Measurements from ENCODE around the gene WNT3A. TPM values are rescaled to one million over a fixed set of nuclear protein-coding genes. Genes with fewer than 3 reads are reported as not detected.

The WNT3A gene
- total and polyA plus RNA-seq, 9 of the 15 experiments (the other 6 are each of a cell fraction or from before 2014, with no cell fraction given), result not detected

DNA sequence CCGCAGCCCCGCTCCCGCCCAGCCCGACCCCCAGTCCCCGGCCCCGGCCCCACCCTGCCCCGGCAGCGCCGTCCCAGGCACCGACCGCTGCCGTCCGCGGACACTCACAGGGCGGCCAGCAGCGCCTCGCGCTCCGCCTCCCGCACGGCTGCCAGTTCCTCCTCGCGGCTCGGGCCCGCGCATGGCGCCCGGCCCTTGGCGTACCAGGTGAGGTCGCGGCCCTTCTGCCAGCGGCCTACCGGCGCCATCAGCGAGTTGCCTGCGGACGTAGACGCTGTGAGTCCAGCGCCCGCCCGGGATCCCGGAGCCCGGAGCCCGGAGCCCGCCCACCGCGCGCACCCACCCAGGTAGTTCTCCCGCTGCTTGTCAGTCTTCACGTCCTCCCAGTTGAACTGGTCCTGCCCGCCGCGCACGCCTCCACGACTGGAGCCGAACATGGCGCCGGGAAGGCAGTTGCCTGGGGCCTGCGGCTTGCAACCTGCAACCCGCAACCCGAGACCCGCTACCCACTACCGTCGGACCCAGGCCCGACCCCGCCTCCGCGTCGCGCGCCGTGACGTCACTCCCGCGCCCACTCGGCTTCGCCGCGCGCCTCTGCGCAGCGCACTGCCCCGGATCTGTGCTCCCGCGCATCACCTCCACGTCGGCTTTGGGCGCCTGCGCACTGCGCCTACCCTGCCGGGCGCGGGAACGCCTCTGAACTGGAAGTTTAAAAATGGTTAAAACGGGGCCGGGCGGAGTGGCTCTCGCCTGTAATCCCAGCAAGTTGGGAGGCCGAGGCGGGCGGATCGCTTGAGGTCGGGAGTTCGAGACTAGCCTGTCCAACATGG lies 96.2 kb downstream of the WNT3A start, which contains the start of gene C1orf35 (continued):
- TF ChIP-seq, protein P1, sequence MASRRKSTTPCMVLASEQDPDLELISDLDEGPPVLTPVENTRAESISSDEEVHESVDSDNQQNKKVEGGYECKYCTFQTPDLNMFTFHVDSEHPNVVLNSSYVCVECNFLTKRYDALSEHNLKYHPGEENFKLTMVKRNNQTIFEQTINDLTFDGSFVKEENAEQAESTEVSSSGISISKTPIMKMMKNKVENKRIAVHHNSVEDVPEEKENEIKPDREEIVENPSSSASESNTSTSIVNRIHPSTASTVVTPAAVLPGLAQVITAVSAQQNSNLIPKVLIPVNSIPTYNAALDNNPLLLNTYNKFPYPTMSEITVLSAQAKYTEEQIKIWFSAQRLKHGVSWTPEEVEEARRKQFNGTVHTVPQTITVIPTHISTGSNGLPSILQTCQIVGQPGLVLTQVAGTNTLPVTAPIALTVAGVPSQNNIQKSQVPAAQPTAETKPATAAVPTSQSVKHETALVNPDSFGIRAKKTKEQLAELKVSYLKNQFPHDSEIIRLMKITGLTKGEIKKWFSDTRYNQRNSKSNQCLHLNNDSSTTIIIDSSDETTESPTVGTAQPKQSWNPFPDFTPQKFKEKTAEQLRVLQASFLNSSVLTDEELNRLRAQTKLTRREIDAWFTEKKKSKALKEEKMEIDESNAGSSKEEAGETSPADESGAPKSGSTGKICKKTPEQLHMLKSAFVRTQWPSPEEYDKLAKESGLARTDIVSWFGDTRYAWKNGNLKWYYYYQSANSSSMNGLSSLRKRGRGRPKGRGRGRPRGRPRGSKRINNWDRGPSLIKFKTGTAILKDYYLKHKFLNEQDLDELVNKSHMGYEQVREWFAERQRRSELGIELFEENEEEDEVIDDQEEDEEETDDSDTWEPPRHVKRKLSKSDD (conservative IDR thresholded peaks at IDR 0.05; ENCODE audit: low read length), result peak; percentile 23; the same call in 1 of the 2 replicates
- TF ChIP-seq ELF1 (tag; IDR thresholded peaks at IDR 0.05) (no peak), RB1 (IDR thresholded peaks at IDR 0.05; ENCODE audit: low read depth) (peak; percentile 93), SRSF3 (IDR thresholded peaks at IDR 0.05; ENCODE audit: insufficient read depth, low read length) (no peak), MCM5 (IDR thresholded peaks at IDR 0.05; ENCODE audit: low read depth) (no peak), YY1 (IDR thresholded peaks at IDR 0.05; ENCODE audit: borderline replicate concordance in 1 of 3, control insufficient read depth in 1 of 3, extremely low read depth in 1 of 3, insufficient read depth in 3 of 3, insufficient read length in 1 of 3, insufficient replicate concordance in 2 of 3, low read depth in 1 of 3, low read length in 2 of 3) (peak; percentile 13 to 77 (median 63)), NCOA4 (IDR thresholded peaks at IDR 0.05; ENCODE audit: partially characterized antibody) (no peak), HDAC6 (IDR thresholded peaks at IDR 0.05; ENCODE audit: low read depth, low read length) (no peak), BRD9 (IDR thresholded peaks at IDR 0.05; ENCODE audit: low read depth, partially characterized antibody) (no peak), TCF3 (CRISPR knock-in tag; IDR thresholded peaks at IDR 0.05) (no peak), CREBBP (IDR thresholded peaks at IDR 0.05; ENCODE audit: low read depth, low read length) (no peak), GTF2F1 (IDR thresholded peaks at IDR 0.05; ENCODE audit: low read depth, low read length) (no peak)
- TF ChIP-seq, protein P2, sequence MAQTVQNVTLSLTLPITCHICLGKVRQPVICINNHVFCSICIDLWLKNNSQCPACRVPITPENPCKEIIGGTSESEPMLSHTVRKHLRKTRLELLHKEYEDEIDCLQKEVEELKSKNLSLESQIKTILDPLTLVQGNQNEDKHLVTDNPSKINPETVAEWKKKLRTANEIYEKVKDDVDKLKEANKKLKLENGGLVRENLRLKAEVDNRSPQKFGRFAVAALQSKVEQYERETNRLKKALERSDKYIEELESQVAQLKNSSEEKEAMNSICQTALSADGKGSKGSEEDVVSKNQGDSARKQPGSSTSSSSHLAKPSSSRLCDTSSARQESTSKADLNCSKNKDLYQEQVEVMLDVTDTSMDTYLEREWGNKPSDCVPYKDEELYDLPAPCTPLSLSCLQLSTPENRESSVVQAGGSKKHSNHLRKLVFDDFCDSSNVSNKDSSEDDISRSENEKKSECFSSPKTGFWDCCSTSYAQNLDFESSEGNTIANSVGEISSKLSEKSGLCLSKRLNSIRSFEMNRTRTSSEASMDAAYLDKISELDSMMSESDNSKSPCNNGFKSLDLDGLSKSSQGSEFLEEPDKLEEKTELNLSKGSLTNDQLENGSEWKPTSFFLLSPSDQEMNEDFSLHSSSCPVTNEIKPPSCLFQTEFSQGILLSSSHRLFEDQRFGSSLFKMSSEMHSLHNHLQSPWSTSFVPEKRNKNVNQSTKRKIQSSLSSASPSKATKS (CRISPR knock-in tag; IDR thresholded peaks at IDR 0.05), result no peak
- TF ChIP-seq, protein P3, sequence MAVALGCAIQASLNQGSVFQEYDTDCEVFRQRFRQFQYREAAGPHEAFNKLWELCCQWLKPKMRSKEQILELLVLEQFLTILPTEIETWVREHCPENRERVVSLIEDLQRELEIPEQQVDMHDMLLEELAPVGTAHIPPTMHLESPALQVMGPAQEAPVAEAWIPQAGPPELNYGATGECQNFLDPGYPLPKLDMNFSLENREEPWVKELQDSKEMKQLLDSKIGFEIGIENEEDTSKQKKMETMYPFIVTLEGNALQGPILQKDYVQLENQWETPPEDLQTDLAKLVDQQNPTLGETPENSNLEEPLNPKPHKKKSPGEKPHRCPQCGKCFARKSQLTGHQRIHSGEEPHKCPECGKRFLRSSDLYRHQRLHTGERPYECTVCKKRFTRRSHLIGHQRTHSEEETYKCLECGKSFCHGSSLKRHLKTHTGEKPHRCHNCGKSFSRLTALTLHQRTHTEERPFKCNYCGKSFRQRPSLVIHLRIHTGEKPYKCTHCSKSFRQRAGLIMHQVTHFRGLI (CRISPR knock-in tag; IDR thresholded peaks at IDR 0.05), result no peak
- TF ChIP-seq, protein P4, sequence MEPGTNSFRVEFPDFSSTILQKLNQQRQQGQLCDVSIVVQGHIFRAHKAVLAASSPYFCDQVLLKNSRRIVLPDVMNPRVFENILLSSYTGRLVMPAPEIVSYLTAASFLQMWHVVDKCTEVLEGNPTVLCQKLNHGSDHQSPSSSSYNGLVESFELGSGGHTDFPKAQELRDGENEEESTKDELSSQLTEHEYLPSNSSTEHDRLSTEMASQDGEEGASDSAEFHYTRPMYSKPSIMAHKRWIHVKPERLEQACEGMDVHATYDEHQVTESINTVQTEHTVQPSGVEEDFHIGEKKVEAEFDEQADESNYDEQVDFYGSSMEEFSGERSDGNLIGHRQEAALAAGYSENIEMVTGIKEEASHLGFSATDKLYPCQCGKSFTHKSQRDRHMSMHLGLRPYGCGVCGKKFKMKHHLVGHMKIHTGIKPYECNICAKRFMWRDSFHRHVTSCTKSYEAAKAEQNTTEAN (CRISPR knock-in tag; IDR thresholded peaks at IDR 0.05), result no peak; the same call in 1 of the 2 replicates
- TF ChIP-seq, protein P5, sequence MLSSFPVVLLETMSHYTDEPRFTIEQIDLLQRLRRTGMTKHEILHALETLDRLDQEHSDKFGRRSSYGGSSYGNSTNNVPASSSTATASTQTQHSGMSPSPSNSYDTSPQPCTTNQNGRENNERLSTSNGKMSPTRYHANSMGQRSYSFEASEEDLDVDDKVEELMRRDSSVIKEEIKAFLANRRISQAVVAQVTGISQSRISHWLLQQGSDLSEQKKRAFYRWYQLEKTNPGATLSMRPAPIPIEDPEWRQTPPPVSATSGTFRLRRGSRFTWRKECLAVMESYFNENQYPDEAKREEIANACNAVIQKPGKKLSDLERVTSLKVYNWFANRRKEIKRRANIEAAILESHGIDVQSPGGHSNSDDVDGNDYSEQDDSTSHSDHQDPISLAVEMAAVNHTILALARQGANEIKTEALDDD (IDR thresholded peaks at IDR 0.05), result no peak
- TF ChIP-seq, protein P6, sequence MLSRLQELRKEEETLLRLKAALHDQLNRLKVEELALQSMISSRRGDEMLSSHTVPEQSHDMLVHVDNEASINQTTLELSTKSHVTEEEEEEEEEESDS (CRISPR knock-in tag; IDR thresholded peaks at IDR 0.05), result no peak
